ENCODE measurements around the gene TTLL11.

The TTLL11 gene

GRCh38 chr9:121818016-121818661 lies 275.0 kb downstream of the TTLL11 start:
- TF ChIP-seq CTCF (conservative IDR thresholded peaks at IDR 0.05; ENCODE audit: control insufficient read depth, insufficient read depth, low read depth, low read length): no peak

DNA sequence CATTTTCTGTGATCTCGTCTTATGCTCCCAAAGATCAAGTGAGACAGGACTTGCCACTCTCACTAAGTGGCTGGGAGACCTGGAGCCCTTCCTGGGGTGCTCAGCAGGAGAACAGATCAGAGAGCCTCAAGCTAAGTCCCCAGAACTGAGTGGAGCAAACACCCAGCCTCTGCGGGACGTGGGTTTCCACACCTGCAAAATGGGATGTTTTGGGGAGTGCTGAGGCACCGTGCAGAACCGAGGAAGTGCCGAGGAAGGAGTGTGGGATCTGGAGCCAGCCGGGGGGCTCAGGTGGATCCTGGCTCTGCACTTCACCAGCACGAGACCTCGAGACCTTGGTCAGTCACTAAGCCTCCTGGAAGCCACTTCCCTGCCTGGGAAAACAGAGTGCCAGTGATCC lies 275.6 kb downstream of the TTLL11 start:
- H3K4me3 ChIP-seq (ENCODE audit: control insufficient read depth, low read depth, low read length): no peak overlapping the region
- no peak for TF ChIP-seq CTCF (conservative IDR thresholded peaks at IDR 0.05; ENCODE audit: control insufficient read depth, insufficient read depth, low read depth, low read length)
- DNase-seq (ENCODE audit: low read depth): no peak

More at GRCh38 chr9:121818016-121818661, 275.0 kb downstream of the TTLL11 start:
- no peak for DNase-seq (ENCODE audit: low read depth)
- H3K4me3 ChIP-seq (ENCODE audit: control insufficient read depth, low read depth, low read length): no peak overlapping the region

DNA sequence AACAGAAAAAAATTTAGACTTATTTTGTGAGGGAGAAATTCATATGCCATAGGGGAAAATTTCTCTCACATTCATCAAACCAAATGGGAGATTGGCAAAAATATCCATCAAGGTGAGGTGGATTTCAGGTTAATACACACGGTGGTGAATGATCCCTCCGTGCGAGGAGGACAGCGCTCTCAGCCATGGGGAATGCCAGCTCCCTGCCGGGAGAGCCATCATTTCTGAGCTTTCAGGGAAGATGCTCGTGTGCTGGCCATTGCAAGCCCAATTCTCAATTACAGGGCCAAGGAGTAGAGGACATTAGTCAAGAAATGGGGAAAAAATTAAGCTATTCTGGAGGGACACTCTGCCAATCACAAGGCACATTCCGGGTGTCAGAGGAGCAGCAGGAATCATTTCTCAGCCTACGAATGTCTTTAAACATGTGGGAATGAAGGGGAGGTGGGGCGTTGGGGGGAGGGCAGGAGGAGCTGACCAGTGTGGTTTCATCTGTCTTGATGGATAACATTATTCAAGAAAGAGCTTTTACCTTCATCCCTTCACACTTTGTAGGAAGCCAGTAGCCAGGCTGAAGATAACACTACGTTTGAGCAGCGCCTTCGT lies 276.2 kb downstream of the TTLL11 start:
- H3K4me3 ChIP-seq (ENCODE audit: control insufficient read depth, low read depth, low read length): no peak overlapping the region
- TF ChIP-seq CTCF (conservative IDR thresholded peaks at IDR 0.05; ENCODE audit: control insufficient read depth, insufficient read depth, low read depth, low read length): no peak
- DNase-seq (ENCODE audit: low read depth): no peak

- no peak overlapping the region for H3K4me3 ChIP-seq (ENCODE audit: control insufficient read depth, low read depth, low read length)
- DNase-seq (ENCODE audit: low read depth): no peak
- no peak for TF ChIP-seq CTCF (conservative IDR thresholded peaks at IDR 0.05; ENCODE audit: control insufficient read depth, insufficient read depth, low read depth, low read length)
These were observed 276.7 kb downstream of the TTLL11 start for GRCh38 chr9:121816449-121816817.

GRCh38 chr9:121815546-121816448 lies 277.3 kb downstream of the TTLL11 start:
- DNase-seq (ENCODE audit: low read depth): no peak
- no peak for TF ChIP-seq CTCF (conservative IDR thresholded peaks at IDR 0.05; ENCODE audit: control insufficient read depth, insufficient read depth, low read depth, low read length)
- no peak overlapping the region for H3K4me3 ChIP-seq (ENCODE audit: control insufficient read depth, low read depth, low read length)

GRCh38 chr9:121815084-121815483 lies 278.0 kb downstream of the TTLL11 start:
- no peak overlapping the region for H3K4me3 ChIP-seq (ENCODE audit: control insufficient read depth, low read depth, low read length)
- TF ChIP-seq CTCF (conservative IDR thresholded peaks at IDR 0.05; ENCODE audit: control insufficient read depth, insufficient read depth, low read depth, low read length): no peak

More at GRCh38 chr9:121815084-121815483, 278.0 kb downstream of the TTLL11 start:
- no peak for DNase-seq (ENCODE audit: low read depth)

Data from fibroblast of mammary gland (primary cell).